SK-N-SH (cell line): ENCODE results near the gene ANXA11. TPM values are rescaled to one million over a fixed set of nuclear protein-coding genes. Genes with fewer than 3 reads are reported as not detected.

ENCODE experiments used
- CTCF ChIA-PET: fragments of 300-600, 350-600 bp; formaldehyde crosslinking; extraction: SDS; loops from one replicate; lab custom pipeline; 2021; lab: Yijun Ruan, JAX
- POLR2A ChIA-PET: fragments of 350-600 bp; sonication (Branson Sonifier 250); formaldehyde crosslinking; extraction: SDS; loops from one replicate; lab custom pipeline; 2020; ENCODE audit warnings: antibody characterized with exemption, inconsistent platforms; lab: Yijun Ruan, JAX
- DNase-seq: peaks from one replicate; pipeline ENCODE4 v3.0.0; 2012
- H2AFZ ChIP-seq: fragments of 200-600 bp; sonication (generic); 2 replicates; pipeline ENCODE4 v1.8.1; 2016; ENCODE audit warnings: antibody characterized with exemption, mild to moderate bottlenecking, low read depth
- H3F3A ChIP-seq: fragments of 200-600 bp; sonication (generic); replicated peaks from 2 replicates; pipeline ENCODE3; 2016; ENCODE audit warnings: antibody characterized with exemption, mild to moderate bottlenecking; ENCODE audit not compliant: insufficient read depth
- H3K27ac ChIP-seq, 2 experiments: fragments of 200-500 bp in 1 of 2; fragments of 200-600 bp in 1 of 2; sonication (Bioruptor generic) in 1 of 2; sonication (generic), shearing (Covaris generic) in 1 of 2; 2 replicates each; pipeline versions ENCODE4 v1.5.1 to v1.6.1; 2014 to 2016; ENCODE audit warnings: low read depth in 2 of 2, inconsistent platforms in 1 of 2, low read length in 1 of 2, mild to moderate bottlenecking in 1 of 2, mixed read lengths in 1 of 2
- H3K27me3 ChIP-seq: fragments of 200-600 bp; sonication (generic), shearing (Covaris generic); 2 replicates; pipeline ENCODE4 v1.6.1; 2016; ENCODE audit warnings: mixed run types; ENCODE audit not compliant: insufficient read depth
- H3K36me3 ChIP-seq, 2 experiments: fragments of 200-500 bp in 1 of 2; fragments of 200-600 bp in 1 of 2; sonication (Bioruptor generic) in 1 of 2; sonication (generic) in 1 of 2; replicated peaks in 1 of 2; 2 replicates each; pipeline versions ENCODE3 to v1.5.1; 2014 to 2016; ENCODE audit warnings: low read length in 1 of 2, mild to moderate bottlenecking in 1 of 2; ENCODE audit not compliant: insufficient read depth in 2 of 2, control insufficient read depth in 1 of 2
- H3K4me1 ChIP-seq, 2 experiments: fragments of 200-500 bp in 1 of 2; fragments of 200-600 bp in 1 of 2; sonication (Bioruptor generic) in 1 of 2; sonication (generic), shearing (Covaris generic) in 1 of 2; 2 replicates each; pipeline versions ENCODE4 v1.5.1 to v1.6.1; 2014 to 2016; ENCODE audit warnings: low read depth in 1 of 2, low read length in 1 of 2, mixed run types in 1 of 2; ENCODE audit not compliant: insufficient read depth in 2 of 2, control insufficient read depth in 1 of 2
- H3K4me2 ChIP-seq: fragments of 200-600 bp; sonication (generic), shearing (Covaris generic); 2 replicates; pipeline ENCODE4 v1.6.1; 2017; ENCODE audit warnings: mixed run types
- H3K4me3 ChIP-seq, 2 experiments: fragments of 200-500 bp in 1 of 2; fragments of 200-600 bp in 1 of 2; sonication (Bioruptor generic) in 1 of 2; sonication (generic), shearing (Covaris generic) in 1 of 2; 2 replicates each; pipeline versions ENCODE4 v1.5.1 to v1.8.1; 2014 to 2016; ENCODE audit warnings: low read depth in 2 of 2, inconsistent platforms in 1 of 2, low read length in 1 of 2, mild to moderate bottlenecking in 1 of 2, mixed read lengths in 1 of 2, moderate library complexity in 1 of 2
- H3K79me2 ChIP-seq: fragments of 200-600 bp; sonication (generic); 2 replicates; pipeline ENCODE4 v1.8.1; 2017; ENCODE audit warnings: mild to moderate bottlenecking; ENCODE audit not compliant: insufficient read depth
- H3K9ac ChIP-seq: fragments of 200-600 bp; sonication (generic); 2 replicates; pipeline ENCODE4 v1.6.1; 2017; ENCODE audit warnings: mixed run types
- H3K9me2 ChIP-seq: fragments of 200-600 bp; sonication (generic); 2 replicates; pipeline ENCODE4 v1.6.1; 2017; ENCODE audit warnings: mixed run types
- H3K9me3 ChIP-seq: fragments of 200-600 bp; sonication (generic); 2 replicates; pipeline ENCODE4 v1.6.1; 2017; ENCODE audit warnings: mixed run types, mild to moderate bottlenecking, moderate library complexity
- H4K20me1 ChIP-seq: fragments of 200-600 bp; sonication (generic); 2 replicates; pipeline ENCODE4 v1.6.1; 2017; ENCODE audit warnings: mild to moderate bottlenecking, mixed run types; ENCODE audit not compliant: insufficient read depth
- MXI1 ChIP-seq: IDR thresholded peaks from 2 replicates; pipeline ENCODE4 v1.6.1; 2012; ENCODE audit warnings: mild to moderate bottlenecking, low read depth, low read length, improper control_type of control experiment
- WGBS: methylation state at CpG from one replicate; pipeline ENCODE4 v1.1.6; 2017; ENCODE audit warnings: low lambda C conversion rate; 5-methylcytosine and 5-hydroxymethylcytosine counted together
- polyA plus RNA-seq, 3 experiments: library from polyadenylated mRNA; depleted of rRNA; stranded (reverse); fragments of >200 nt; gene quantifications; 2 replicates each; pipeline ENCODE4 v1.2.3, GENCODE V29; 2012
- small RNA-seq, 7 experiments: library from RNA; depleted of rRNA; stranded (forward); fragments of <200 nt; gene quantifications; one replicate each; pipeline ENCODE3, GENCODE V24; 2012
- TF ChIP-seq, protein P1 (sequence below): IDR thresholded peaks from 2 replicates; pipeline ENCODE4 v1.4.0; 2012; ENCODE audit warnings: low read depth, borderline replicate concordance

The ANXA11 gene
- polyA plus RNA-seq, 1 of the 3 experiments (the other 2 are of a cell fraction): 53.6 TPM

DNA sequence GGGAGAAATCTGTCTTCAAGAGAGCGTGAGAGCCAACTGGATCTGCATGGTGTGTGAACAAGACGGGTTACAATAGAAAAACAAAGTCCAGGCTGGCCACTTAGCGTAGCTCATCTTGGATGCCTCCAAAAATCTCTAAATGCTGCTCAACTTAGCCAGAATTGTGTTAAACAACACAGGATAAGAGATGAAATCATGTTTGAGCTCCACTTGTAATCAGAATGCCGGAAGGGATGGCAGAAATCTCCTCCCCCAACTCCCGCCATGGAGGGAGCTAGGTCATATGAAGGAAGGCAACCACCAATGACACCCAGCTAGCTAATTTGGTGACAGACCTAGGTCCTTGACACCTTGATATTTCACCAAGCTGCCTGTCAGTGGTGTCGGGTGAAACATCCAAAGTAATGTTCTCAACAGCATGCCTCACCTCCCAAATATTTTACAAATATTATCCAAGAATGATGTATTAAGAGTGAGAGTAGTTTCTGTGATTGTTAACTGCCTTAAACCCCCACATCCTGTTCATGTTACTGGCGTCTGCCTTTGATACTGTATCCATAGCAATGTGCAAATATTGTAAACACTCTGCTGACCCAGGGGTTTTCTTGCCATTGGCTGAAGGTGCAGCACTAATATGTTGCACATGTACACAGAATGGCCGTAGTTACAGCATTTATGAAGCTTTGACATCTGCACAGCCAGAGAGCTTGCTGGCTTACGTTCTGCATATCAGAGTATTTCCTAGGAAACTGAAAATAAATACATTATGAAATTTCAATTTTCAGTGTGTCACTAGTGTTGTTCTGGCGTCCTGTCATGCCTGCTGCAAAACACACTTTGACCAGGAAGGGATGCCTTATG is 101.0 kb downstream of the ANXA11 start:
- H3K9ac ChIP-seq: no peak overlapping the region
- H3K27me3 ChIP-seq: no peaks in the 10 kb centered on the region
- peaks cover 0 to 7% of the 10 kb centered on the region in 2 experiments; a peak in 1 of 4 replicates for H3K4me1 ChIP-seq
- H3K9me3 ChIP-seq: no peaks in the 10 kb centered on the region
- WGBS: 58% methylated on average over 10 of the region's 10 CpGs
- H3F3A ChIP-seq: no peaks in the 10 kb centered on the region
- no peaks in the 10 kb centered on the region for H4K20me1 ChIP-seq
- peak; percentile 63 for DNase-seq
- no peaks in the 10 kb centered on the region for H3K9me2 ChIP-seq
- no peak overlapping the region for H3K4me2 ChIP-seq
- no peak overlapping the region for H3K27ac ChIP-seq
- ChIA-PET CTCF (interaction anchor here (0.7 to 1.6 kb wide), 3 partner anchors 13 to 14 kb away, joined by 3 to 5 read pairs (median 4); no protein-coding TSS in a partner anchor), POLR2A (interaction anchor here (0.7 kb wide), 1 partner anchor 55 kb away, joined by 3 read pairs; no protein-coding TSS in a partner anchor)
- no peak overlapping the region for H3K4me3 ChIP-seq
- no peaks in the 10 kb centered on the region for H3K36me3 ChIP-seq
- H3K79me2 ChIP-seq: no peaks in the 10 kb centered on the region
- peak; percentile 66; the same call in 1 of the 2 replicates for TF ChIP-seq MXI1
- TF ChIP-seq, protein P1, sequence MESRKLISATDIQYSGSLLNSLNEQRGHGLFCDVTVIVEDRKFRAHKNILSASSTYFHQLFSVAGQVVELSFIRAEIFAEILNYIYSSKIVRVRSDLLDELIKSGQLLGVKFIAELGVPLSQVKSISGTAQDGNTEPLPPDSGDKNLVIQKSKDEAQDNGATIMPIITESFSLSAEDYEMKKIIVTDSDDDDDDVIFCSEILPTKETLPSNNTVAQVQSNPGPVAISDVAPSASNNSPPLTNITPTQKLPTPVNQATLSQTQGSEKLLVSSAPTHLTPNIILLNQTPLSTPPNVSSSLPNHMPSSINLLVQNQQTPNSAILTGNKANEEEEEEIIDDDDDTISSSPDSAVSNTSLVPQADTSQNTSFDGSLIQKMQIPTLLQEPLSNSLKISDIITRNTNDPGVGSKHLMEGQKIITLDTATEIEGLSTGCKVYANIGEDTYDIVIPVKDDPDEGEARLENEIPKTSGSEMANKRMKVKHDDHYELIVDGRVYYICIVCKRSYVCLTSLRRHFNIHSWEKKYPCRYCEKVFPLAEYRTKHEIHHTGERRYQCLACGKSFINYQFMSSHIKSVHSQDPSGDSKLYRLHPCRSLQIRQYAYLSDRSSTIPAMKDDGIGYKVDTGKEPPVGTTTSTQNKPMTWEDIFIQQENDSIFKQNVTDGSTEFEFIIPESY: no peak
- H2AFZ ChIP-seq: no peak overlapping the region

Small RNA genes within 50 kb of the gene (small RNA-seq; reads per million reads assigned to genes)
- gene RPS12P2: 0 reads per million in 7 experiments

Other genes starting within 250 kb of the ANXA11 start
- 20.5 and 27.3 TPM in 2 replicates for gene TMEM254, start 126.9 kb downstream of the ANXA11 start, polyA plus RNA-seq (2012; rRNA removed)
- 0.21 TPM in 1 of 2 replicates, not detected in the other for gene PLAC9, start 72.8 kb downstream of the ANXA11 start, polyA plus RNA-seq (2012; rRNA removed)
- 0.03 and 0.05 TPM in 2 replicates for gene MAT1A, start 84.1 kb upstream of the ANXA11 start, polyA plus RNA-seq (2012; rRNA removed)
- not detected in 2 replicates for gene DYDC1, start 151.2 kb upstream of the ANXA11 start, polyA plus RNA-seq (2012; rRNA removed)
- 0.08 and 0.10 TPM in 2 replicates for gene DYDC2, start 151.2 kb upstream of the ANXA11 start, polyA plus RNA-seq (2012; rRNA removed)
- gene PRXL2A, start 203.0 kb upstream of the ANXA11 start, polyA plus RNA-seq (2012; rRNA removed): 14.0 and 15.6 TPM in 2 replicates
- gene TSPAN14, start 248.8 kb upstream of the ANXA11 start, polyA plus RNA-seq (2012; rRNA removed): 44.0 and 78.1 TPM in 2 replicates